ENCODE measurements around the gene SCP2D1. TPM values are rescaled to one million over a fixed set of nuclear protein-coding genes. Genes with fewer than 3 reads are reported as not detected.

SCP2D1 gene
- total RNA-seq, 1 experiment from 2014 or later, result not detected

Other genes starting within 250 kb of the SCP2D1 start
- gene SMIM26, start 246.4 kb upstream of the SCP2D1 start, total RNA-seq (2021; ENCODE audit: unreplicated experiment), result 80.1 TPM
- gene DTD1, start 225.7 kb upstream of the SCP2D1 start, total RNA-seq (2021; ENCODE audit: unreplicated experiment), result 54.5 TPM